Left renal pelvis (tissue), 4 donors: Measurements from ENCODE around the gene TTC24. TPM values are rescaled to one million over a fixed set of nuclear protein-coding genes. Genes with fewer than 3 reads are reported as not detected.
"Not testable (repeated sequence)": the region's sequence is repeated elsewhere in the genome, so short reads cannot be mapped to it uniquely, and the experiment has no call there.

ENCODE experiments used
- DNase-seq, 4 donors: peaks; one replicate each; pipeline ENCODE4 v3.0.0-alpha.2; 2013; ENCODE audit warnings: low read depth in 4 of 4, low spot score in 3 of 4
- polyA plus RNA-seq, 4 donors: library from polyadenylated mRNA; unstranded; fragments of 120-200 nt; gene quantifications; one replicate each; pipeline ENCODE4 v1.2.1, GENCODE V29; 2013; ENCODE audit not compliant: insufficient read length in 4 of 4

TTC24 gene
- polyA plus RNA-seq, 4 donors, result 0.79 to 2.0 (median 1.1) TPM

DNA sequence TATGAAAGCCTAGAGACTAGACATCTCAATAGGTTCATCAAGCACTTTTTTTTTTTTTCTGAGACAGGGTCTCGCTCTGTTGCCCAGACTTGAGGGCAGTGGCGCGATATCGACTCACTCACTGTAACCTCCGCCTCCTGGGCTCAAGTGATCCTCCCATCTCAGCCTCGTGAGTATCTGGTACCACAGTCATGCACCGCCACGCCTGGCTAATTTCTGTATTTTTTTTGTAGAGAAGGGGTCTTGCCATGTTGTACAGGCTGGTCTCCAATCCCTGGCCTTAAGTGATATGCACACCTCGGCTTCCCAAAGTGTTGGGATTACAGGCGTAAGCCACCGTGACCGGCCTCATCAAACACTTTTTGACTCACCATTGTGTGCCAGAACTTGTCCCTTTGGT lies 22.4 kb downstream of the TTC24 start:
- no peak for DNase-seq

- DNase-seq, result no peak
Measured at GRCh38 chr1:156602557-156602993, 23.1 kb downstream of the TTC24 start.

DNA sequence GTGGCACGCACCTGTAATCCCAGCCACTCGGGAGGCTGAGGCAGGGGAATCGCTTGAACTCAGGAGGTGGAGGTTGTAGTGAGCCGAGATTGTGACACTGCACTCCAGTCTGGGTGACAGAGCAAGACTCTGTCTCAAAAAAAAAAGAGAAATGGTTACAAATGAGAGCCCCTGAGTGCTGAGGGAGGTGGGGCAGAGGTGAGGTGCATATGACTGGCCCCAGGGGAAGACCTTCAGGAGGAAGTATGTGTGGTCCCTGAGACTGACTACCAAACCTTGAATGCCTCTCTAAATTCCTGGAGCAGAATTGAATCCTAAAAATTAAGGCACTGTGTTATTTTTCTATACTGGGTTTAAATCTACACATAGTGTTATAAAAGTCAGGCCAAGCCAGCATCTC lies 27.8 kb downstream of the TTC24 start:
- not testable (repeated sequence) for DNase-seq

DNA sequence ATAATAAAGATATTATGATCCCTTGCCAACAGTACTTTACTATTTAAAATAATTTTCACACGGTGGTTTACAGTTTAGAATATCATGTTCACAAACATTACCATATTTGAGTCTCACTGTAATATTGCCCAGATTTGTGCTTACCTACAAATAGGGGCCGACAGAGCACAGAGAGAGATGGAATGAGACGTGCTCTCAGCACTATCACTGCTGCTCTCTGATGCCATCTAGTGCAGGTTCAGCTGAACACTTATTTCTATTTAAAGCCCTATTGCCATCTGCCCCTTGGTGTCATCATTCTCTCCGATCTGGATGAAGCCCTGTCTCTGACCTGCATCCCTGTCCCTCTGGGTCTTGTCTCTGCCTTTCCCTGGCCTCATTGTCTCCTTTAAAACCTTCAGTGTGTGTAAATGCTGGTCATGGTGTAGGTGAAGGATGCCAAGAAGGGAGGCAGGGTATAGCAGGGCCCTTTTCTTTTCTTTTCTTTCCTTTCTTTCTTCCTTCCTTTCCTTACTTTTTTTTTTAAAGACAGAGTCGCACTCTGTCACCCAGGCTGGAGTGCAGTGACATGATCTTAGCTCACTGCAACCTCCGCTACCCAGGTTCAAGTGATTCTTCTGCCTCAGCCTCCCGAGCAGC lies 28.6 kb downstream of the TTC24 start:
- no peak for DNase-seq

GRCh38 chr1:156608981-156609380 lies 29.5 kb downstream of the TTC24 start:
- no peak for DNase-seq

- DNase-seq, result not testable (repeated sequence)
Measured at GRCh38 chr1:156610072-156610471, 30.5 kb downstream of the TTC24 start.

DNA sequence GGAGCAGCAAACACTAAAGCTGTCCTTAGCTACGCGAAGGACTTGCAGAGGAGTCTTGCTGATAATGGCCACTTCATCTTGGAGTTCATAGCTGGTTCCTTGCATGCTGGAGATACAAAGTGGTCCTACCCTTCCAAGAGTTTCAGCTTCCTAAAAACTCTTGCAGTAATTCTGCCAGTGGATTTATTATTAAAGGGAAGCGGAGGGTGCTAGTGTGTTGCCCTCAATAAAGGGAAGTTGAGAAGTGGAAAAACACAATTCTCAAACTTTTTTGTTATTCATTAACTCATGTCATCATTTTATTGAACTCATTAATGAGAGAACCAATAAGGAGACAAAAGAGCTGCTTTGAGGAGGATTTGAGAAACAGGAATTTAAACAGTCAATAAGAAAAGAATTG lies 33.1 kb downstream of the TTC24 start:
- no peak for DNase-seq

GRCh38 chr1:156615946-156616345 lies 36.4 kb downstream of the TTC24 start:
- no peak for DNase-seq

DNA sequence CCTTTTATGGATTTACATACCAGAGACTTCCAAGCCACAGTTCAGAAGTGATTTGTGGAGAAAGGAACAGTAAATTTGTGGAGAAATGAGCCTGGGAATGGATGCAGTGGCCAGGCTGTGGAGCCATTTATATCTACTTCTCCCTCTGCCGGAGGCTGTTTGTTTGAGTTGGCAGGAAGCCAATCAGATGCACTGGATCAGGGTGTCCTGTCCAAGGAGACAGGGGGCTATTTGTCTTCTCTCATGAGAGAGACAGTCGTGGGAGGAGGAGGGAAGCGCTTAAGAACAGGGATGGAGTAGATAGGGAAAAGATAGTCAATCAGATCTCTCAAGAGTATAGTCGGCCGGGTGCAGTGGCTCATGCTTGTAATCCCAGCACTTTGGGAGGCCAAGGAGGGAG lies 36.9 kb downstream of the TTC24 start:
- peak in 3 of 4 donors; percentile 79 to 87 (median 84) for DNase-seq

GRCh38 chr1:156618853-156619581 lies 39.5 kb downstream of the TTC24 start, which contains the start of gene HAPLN2:
Gene HAPLN2 (plus strand): TSS chr1:156619415. CDS start chr1:156623491, 4,076 bp downstream.
- DNase-seq, result no peak

DNA sequence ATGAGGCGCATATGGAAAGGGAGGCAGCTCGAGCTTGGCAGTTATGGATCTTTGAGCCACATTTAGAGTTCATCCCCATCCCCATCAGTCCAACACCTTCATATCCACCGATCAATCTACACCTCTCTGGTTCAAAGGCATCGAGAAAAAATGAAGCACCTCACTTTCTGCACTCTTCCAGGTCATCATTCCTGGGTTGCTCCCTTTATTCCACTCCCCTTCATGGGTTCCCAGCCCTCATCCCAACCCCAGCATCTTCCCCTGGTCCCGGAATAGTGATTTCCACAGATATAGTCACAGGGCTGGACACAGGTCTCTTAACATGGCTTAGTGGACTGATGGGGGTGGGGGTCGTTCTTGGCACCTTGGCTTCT lies 40.0 kb downstream of the TTC24 start:
- no peak for DNase-seq

DNA sequence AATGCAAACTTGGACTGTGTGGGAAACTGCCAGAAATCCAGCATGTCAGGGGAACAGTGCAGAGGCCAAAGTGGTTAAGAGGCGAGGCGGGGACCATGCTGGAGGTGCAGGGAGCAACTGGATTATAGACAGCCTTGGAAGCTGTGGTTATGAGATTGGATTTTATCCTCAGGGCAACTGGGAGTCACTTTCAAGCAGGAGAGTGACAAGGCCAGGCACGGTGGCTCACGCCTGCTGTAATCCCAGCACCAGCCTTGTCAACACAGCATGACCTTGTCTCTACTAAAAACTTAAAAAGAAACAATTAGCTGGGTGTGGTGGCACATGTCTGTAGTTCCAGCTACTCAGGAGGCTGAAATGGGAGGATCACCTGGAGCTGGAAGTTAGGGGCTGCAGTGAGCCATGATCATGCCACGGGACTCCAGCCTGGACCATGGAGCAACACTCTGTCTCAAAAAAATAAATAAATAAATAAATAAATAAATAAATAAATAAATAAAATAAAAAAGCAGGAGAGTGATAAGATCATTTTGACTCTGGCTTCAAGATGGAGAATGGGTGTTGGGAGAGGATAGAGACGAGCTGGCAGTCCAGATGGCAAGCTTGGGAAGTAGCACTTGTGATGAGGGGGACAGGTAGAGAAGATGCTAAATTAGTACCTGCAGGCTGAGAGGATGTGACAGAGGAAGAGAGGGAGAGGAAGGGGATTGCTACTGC lies 43.2 kb downstream of the TTC24 start:
- no peak for DNase-seq

- no peak for DNase-seq
Measured at GRCh38 chr1:156623946-156624813, 44.7 kb downstream of the TTC24 start.

DNA sequence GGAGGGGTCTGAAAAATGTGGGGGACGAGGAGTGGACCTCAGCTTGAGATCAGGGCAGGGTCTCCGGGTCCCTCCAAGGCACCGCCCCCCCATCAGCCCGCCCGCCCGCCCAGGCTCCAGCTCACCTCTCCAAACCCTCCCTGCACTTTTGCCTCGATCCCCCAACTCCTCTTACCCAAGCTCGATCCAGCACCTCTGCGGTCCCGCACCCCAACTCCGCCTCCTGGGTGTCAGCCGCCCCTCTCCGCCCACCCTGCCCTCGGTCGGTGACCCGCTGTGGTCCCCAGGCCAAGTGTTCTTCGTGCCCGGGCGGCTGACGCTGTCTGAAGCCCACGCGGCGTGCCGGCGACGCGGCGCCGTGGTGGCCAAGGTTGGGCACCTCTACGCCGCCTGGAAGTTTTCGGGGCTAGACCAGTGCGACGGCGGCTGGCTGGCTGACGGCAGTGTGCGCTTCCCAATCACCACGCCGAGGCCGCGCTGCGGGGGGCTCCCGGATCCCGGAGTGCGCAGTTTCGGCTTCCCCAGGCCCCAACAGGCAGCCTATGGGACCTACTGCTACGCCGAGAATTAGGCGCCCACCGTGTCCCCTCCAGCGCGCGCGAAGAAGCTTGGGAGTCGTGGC lies 45.4 kb downstream of the TTC24 start:
- no peak for DNase-seq

GRCh38 chr1:156625436-156626078 lies 46.0 kb downstream of the TTC24 start:
- no peak for DNase-seq

- no peak for DNase-seq
Measured at GRCh38 chr1:156626079-156626438, 46.5 kb downstream of the TTC24 start.

- no peak for DNase-seq
Measured at GRCh38 chr1:156627313-156627880, 47.9 kb downstream of the TTC24 start.

DNA sequence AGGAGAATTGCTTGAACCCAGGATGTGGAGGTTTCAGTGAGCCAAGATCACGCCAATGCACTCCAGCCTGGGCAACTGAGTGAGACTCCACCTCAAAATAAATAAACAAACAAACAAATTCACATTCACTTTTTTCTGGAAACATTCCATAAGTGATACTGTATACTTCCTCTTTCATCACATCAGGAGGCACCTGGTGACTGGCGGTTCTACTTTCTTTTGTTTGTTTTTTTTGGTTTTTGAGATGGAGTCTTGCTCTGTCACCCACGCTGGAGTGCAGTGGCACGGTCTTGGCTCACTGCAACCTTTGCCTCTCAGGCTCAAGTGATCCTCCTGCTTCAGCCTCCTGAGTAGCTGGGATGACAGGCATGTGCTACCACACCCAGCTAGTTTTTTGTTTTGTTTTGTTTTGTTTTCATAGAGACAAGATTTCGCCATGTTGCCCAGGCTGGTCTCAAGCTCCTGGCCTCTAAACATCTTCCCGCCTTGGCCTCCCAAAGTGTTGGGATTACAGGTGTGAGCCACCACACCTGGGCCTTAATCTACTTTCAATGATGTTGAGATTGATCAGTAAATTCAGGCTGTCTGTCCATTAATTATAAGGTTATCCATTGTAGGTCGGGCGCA lies 50.4 kb downstream of the TTC24 start:
- DNase-seq, result no peak

GRCh38 chr1:156631152-156631551 lies 51.6 kb downstream of the TTC24 start:
- DNase-seq, result not testable (repeated sequence)
